BLaER1 treated with 17β-estradiol and CSF1 and Interleukin-3, amounts not matched to agents 10 nM and 100 nM (cell line): ENCODE data around the gene ONECUT3.
"Not testable (repeated sequence)": the region's sequence is repeated elsewhere in the genome, so short reads cannot be mapped to it uniquely, and the experiment has no call there.

Experiments used
- H3K27ac ChIP-seq, 11 experiments: shearing (Covaris generic); formaldehyde crosslinking; 2 replicates each; pipeline ENCODE4 v1.8.1; 2022
- H3K27me3 ChIP-seq, 11 experiments: shearing (Covaris generic); formaldehyde crosslinking; 2 replicates each; pipeline ENCODE4 v1.8.1; 2022
- H3K36me3 ChIP-seq, 11 experiments: shearing (Covaris generic); formaldehyde crosslinking; 2 replicates each; pipeline ENCODE4 v1.8.1; 2022
- H3K4me1 ChIP-seq, 10 experiments: shearing (Covaris generic); formaldehyde crosslinking; 2 replicates each; pipeline ENCODE4 v1.8.1; 2022
- H3K4me2 ChIP-seq, 11 experiments: shearing (Covaris generic); formaldehyde crosslinking; 2 replicates each; pipeline ENCODE4 v1.8.1; 2022
- H3K4me3 ChIP-seq, 10 experiments: shearing (Covaris generic); formaldehyde crosslinking; 2 replicates each; pipeline ENCODE4 v1.8.1; 2022
- H3K9ac ChIP-seq, 11 experiments: shearing (Covaris generic); formaldehyde crosslinking; 2 replicates each; pipeline ENCODE4 v1.8.1; 2022
- H3K9me3 ChIP-seq, 11 experiments: shearing (Covaris generic); formaldehyde crosslinking; replicated peaks in 1 of 11; 2 replicates each; pipeline ENCODE4 v1.8.1; 2022
- H4K20me1 ChIP-seq, 11 experiments: shearing (Covaris generic); formaldehyde crosslinking; 2 replicates each; pipeline ENCODE4 v1.8.1; 2022
- Cebpa-rat ChIP-seq, 11 experiments: shearing (Covaris generic); IDR thresholded peaks; 2 replicates each; pipeline ENCODE4 v1.8.1; 2022

Gene ONECUT3

GRCh38 chr19:1752757-1753728 is at the start of gene ONECUT3:
ONECUT3 (plus strand) TSS chr19:1753506; CDS start chr19:1753663, 157 bp downstream.
- H3K4me3 ChIP-seq: peak within 1 kb of the TSS in 5 of 10 experiments; percentile 11 to 53 (median 44); a peak in 8 of 20 replicates
- no peak within 1 kb of the TSS for H3K9ac ChIP-seq
- peaks cover 100% of the 10 kb centered on the region in 11 experiments for H3K27me3 ChIP-seq
- peak within 1 kb of the TSS; percentile 61 to 96 (median 78); a peak in 19 of 22 replicates for H3K4me2 ChIP-seq
- H3K9me3 ChIP-seq: no peaks in the 10 kb centered on the region
- H4K20me1 ChIP-seq: peaks cover 0 to 100% (median 96%) of the 10 kb centered on the region in 11 experiments; a peak in 20 of 22 replicates
- H3K36me3 ChIP-seq: no peaks in the 10 kb centered on the region
- TF ChIP-seq Cebpa-rat (IDR thresholded peaks at IDR 0.05): no peak
- H3K27ac ChIP-seq: no peak within 1 kb of the TSS
- peaks cover 59 to 74% (median 69%) of the 10 kb centered on the region in 10 experiments for H3K4me1 ChIP-seq

- Histone ChIP-seq H3K27ac (no peak overlapping the region), H3K27me3 (peaks cover 0 to 29% (median 0%) of the 10 kb centered on the region in 11 experiments; a peak in 8 of 22 replicates), H3K36me3 (no peaks in the 10 kb centered on the region), H3K4me3 (no peak overlapping the region), H3K4me2 (no peak overlapping the region), H3K9ac (no peak overlapping the region), H3K4me1 (peaks cover 15 to 27% (median 24%) of the 10 kb centered on the region in 10 experiments), H3K9me3 (peaks cover 17 to 32% (median 26%) of the 10 kb centered on the region in 11 experiments), H4K20me1 (no peaks in the 10 kb centered on the region)
- TF ChIP-seq Cebpa-rat (IDR thresholded peaks at IDR 0.05): no peak
Observed at GRCh38 chr19:1704339-1704738, 49.0 kb upstream of the ONECUT3 start.

- Histone ChIP-seq H3K9ac (no peak overlapping the region), H3K36me3 (no peaks in the 10 kb centered on the region), H3K4me2 (no peak overlapping the region), H3K4me3 (no peak overlapping the region), H3K4me1 (peaks cover 13 to 19% (median 15%) of the 10 kb centered on the region in 10 experiments), H4K20me1 (no peaks in the 10 kb centered on the region), H3K27ac (no peak overlapping the region), H3K9me3 (peaks cover 17 to 32% (median 26%) of the 10 kb centered on the region in 11 experiments), H3K27me3 (peaks cover 0 to 22% (median 0%) of the 10 kb centered on the region in 11 experiments; a peak in 8 of 22 replicates)
- no peak for TF ChIP-seq Cebpa-rat (IDR thresholded peaks at IDR 0.05)
Observed at GRCh38 chr19:1705367-1705766, 47.9 kb upstream of the ONECUT3 start.

DNA sequence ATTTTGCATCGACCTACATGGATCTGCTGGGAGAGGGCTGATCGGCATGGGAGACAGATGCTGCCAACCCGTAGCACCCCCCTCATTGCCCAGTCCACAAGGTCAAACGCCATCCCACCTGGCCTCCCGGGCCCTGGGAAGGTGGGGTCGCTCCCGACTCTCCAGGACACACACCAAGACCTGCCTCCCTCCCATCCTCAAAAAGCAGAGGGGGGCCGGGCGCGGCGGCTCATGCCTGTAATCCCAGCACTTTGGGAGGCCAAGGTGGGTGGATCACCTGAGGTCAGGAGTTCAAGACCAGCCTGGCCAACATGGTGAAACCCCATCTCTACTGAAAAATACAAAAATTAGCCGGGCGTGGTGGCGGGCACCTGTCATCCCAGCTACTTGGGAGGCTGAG is 46.7 kb upstream of the ONECUT3 start:
- not testable (repeated sequence) for H3K27me3 ChIP-seq, H3K27ac ChIP-seq, H3K9ac ChIP-seq, H4K20me1 ChIP-seq, H3K4me3 ChIP-seq, H3K4me2 ChIP-seq, H3K36me3 ChIP-seq, H3K4me1 ChIP-seq
- H3K9me3 ChIP-seq: peaks cover 17 to 32% (median 26%) of the 10 kb centered on the region in 11 experiments

DNA sequence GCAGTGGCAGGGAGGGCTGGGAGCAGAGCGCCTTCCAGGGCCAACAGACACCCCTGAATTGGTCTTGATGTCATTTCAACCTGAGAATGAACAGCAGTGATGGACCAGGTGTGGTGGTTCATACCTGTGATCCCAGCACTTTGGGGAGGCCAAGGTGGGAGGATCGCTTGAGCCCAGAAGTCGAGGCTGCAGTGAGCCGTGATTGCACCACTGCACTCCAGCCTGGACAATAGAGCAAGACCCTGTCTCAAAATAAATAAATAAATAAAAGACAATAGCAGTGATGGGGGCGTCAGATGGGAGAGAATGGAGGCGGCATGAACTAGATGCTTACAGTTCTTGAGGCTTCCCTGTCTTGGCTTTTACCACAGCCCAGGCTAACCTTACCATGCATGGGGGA is 46.1 kb upstream of the ONECUT3 start:
- no peak overlapping the region for H3K4me3 ChIP-seq
- no peak overlapping the region for H3K4me2 ChIP-seq
- no peak overlapping the region for H3K9ac ChIP-seq
- no peak overlapping the region for H3K27ac ChIP-seq
- H3K36me3 ChIP-seq: no peaks in the 10 kb centered on the region
- 0 out of 20 replicates have a peak, but pooled peaks cover 0 to under 1% (median 0%) of the 10 kb centered on the region in 10 experiments for H3K4me1 ChIP-seq
- peaks cover 0 to 3% (median 0%) of the 10 kb centered on the region in 11 experiments; a peak in 1 of 22 replicates for H3K27me3 ChIP-seq
- TF ChIP-seq Cebpa-rat (IDR thresholded peaks at IDR 0.05): no peak
- H4K20me1 ChIP-seq: no peaks in the 10 kb centered on the region
- peaks cover 17 to 32% (median 26%) of the 10 kb centered on the region in 11 experiments for H3K9me3 ChIP-seq

DNA sequence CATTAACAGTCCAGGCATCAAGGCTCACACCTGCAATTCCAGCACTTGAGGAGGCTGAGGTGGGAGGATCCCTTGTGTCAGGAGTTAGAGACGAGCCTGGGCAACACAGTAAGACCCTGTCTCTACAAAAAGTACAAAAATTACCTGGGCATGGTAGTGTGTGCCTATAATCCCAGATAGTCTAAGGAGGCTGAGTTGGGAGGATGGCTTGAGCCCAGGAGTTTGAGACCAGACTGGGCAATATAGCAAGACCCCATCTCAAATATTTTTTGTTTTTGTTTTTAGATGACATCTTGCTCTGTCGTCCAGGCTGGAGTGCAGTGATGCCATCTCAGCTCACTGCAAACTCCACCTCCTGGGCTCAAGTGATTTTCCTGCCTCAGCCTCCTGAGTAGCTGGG is 40.1 kb upstream of the ONECUT3 start:
- no peak overlapping the region for H3K9ac ChIP-seq
- no peaks in the 10 kb centered on the region; a peak in 1 of 22 replicates for H4K20me1 ChIP-seq
- H3K4me3 ChIP-seq: no peak overlapping the region
- no peak for TF ChIP-seq Cebpa-rat (IDR thresholded peaks at IDR 0.05)
- H3K4me1 ChIP-seq: no peaks in the 10 kb centered on the region
- H3K4me2 ChIP-seq: no peak overlapping the region
- no peaks in the 10 kb centered on the region for H3K9me3 ChIP-seq
- H3K27ac ChIP-seq: no peak overlapping the region
- H3K36me3 ChIP-seq: no peaks in the 10 kb centered on the region
- peaks cover 0 to 31% (median 26%) of the 10 kb centered on the region in 11 experiments; a peak in 14 of 22 replicates for H3K27me3 ChIP-seq

- no peak for TF ChIP-seq Cebpa-rat (IDR thresholded peaks at IDR 0.05)
- no peak overlapping the region for H3K27ac ChIP-seq
- no peak overlapping the region for H3K4me2 ChIP-seq
- H3K36me3 ChIP-seq: no peaks in the 10 kb centered on the region
- H3K4me3 ChIP-seq: no peak overlapping the region
- no peak overlapping the region for H3K9ac ChIP-seq
- peaks cover 19 to 55% (median 46%) of the 10 kb centered on the region in 11 experiments for H3K27me3 ChIP-seq
- H3K9me3 ChIP-seq: no peaks in the 10 kb centered on the region
- no peaks in the 10 kb centered on the region; a peak in 3 of 22 replicates for H4K20me1 ChIP-seq
- H3K4me1 ChIP-seq: no peaks in the 10 kb centered on the region
Observed at GRCh38 chr19:1715540-1715939, 37.8 kb upstream of the ONECUT3 start.

DNA sequence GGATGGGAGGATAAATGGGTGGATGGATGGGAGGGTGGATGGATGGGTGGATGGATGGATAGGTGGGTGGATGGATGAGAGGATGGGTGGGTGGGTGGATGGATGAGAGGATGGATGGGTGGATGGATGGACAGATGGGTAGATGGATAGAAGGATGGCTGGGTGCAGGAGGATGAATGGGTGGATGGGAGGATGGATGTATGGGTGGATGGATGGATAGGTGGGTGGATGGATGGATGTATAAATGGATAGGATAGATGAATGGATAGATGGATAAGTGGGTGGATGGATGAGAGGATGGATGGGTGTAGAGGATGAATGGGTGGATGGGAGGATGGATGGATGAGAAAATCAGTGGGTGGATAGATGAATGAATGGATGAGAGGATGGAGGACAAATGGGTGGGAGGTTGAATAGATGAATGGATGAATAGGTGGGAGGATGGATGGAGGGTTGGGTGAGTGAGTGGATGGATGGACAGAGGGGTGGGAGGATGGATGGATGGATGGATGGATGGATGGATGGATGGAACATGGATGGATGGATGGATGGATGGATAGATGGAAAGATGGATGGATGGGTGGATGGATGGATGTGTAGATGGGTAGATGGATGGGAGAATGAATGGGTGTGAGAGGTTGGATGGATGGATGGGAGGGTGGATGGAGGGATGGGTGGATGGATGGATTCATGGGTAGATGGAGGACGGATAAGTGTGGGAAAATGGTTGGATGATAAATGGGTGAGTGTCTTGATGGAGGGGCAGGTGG is 35.9 kb upstream of the ONECUT3 start:
- Histone ChIP-seq H3K4me1 (no peaks in the 10 kb centered on the region), H3K27ac (no peak overlapping the region), H3K36me3 (no peaks in the 10 kb centered on the region), H3K27me3 (peaks cover 26 to 73% (median 63%) of the 10 kb centered on the region in 11 experiments), H3K9ac (no peak overlapping the region), H4K20me1 (no peaks in the 10 kb centered on the region; a peak in 4 of 22 replicates), H3K9me3 (no peaks in the 10 kb centered on the region), H3K4me3 (no peak overlapping the region), H3K4me2 (no peak overlapping the region)
- no peak for TF ChIP-seq Cebpa-rat (IDR thresholded peaks at IDR 0.05)

DNA sequence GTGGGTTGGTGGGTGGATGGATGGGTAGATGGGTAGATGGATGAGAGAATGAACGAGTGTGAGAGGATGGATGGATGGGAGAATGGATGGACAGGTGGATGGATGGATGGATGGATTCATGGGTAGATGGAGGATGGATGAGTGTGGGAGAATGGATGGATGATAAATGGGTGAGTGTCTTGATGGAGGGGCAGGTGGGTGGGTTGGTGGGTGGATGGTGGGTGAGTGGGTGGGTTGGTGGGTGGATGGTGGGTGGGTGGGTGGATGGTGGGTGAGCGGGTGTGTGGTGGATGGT is 35.4 kb upstream of the ONECUT3 start:
- H4K20me1 ChIP-seq: no peaks in the 10 kb centered on the region; a peak in 4 of 22 replicates
- no peak for TF ChIP-seq Cebpa-rat (IDR thresholded peaks at IDR 0.05)
- no peak overlapping the region for H3K4me3 ChIP-seq
- H3K4me2 ChIP-seq: no peak overlapping the region
- no peaks in the 10 kb centered on the region for H3K9me3 ChIP-seq
- H3K4me1 ChIP-seq: no peaks in the 10 kb centered on the region
- H3K36me3 ChIP-seq: no peaks in the 10 kb centered on the region
- no peak overlapping the region for H3K9ac ChIP-seq
- H3K27me3 ChIP-seq: peaks cover 26 to 78% (median 68%) of the 10 kb centered on the region in 11 experiments
- no peak overlapping the region for H3K27ac ChIP-seq
